HG03064 (cell line): ENCODE measurements around the gene DCC.

Source experiments
- ATAC-seq: cut with Tn5 transposase; IDR thresholded peaks from one replicate; pipeline ENCODE4 v1.9.1; 2021; ENCODE audit warnings: low read depth; ENCODE audit not compliant: unreplicated experiment

DCC gene

GRCh38 chr18:52750995-52751394 lies 411.0 kb downstream of the DCC start:
- ATAC-seq = no peak

DNA sequence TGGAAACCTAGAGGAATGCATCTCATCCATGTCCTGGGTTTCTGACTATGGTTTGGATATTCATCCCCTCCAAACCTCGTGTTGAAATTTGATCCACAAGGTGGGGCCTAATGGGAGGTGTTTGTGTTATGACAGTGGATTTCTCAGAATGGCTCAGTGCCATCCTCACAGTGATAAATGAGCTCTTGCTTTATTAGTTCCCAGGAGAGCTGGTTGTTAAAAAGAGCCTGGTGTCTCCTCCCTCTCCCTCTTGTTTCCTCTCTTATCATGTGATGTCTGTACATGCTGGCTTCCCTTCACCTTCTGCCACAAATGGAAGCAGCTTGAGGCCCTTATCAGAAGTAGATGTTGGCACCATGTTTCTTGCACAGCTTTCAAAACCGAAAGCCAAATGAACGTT lies 424.3 kb downstream of the DCC start:
- no peak for ATAC-seq

- no peak for ATAC-seq
These were observed 426.1 kb downstream of the DCC start for GRCh38 chr18:52766002-52766545.

- ATAC-seq = no peak
These were observed 441.1 kb downstream of the DCC start for GRCh38 chr18:52781113-52781512.

- ATAC-seq = no peak
These were observed 451.3 kb downstream of the DCC start for GRCh38 chr18:52791321-52791720.

- ATAC-seq = no peak
These were observed 472.8 kb downstream of the DCC start for GRCh38 chr18:52812834-52813233.

GRCh38 chr18:52813635-52814416 lies 473.8 kb downstream of the DCC start:
- no peak for ATAC-seq

DNA sequence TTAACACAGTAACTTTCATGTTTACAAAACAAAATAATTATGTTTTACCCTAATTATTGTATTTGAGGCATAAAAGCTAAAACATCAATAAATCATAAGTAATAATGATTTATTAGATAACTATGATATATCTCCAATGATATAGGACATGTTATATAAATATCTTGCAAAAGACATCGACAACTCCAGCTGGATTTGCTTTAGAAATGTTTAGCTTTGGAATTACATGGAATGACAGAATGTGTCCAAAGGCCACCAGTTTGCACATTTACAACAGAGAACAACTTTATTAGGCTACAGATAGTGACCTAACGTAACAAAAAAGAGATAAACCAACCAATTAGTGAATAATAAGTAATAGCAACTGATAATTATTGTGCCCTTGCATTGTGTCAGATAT lies 475.7 kb downstream of the DCC start:
- no peak for ATAC-seq

DNA sequence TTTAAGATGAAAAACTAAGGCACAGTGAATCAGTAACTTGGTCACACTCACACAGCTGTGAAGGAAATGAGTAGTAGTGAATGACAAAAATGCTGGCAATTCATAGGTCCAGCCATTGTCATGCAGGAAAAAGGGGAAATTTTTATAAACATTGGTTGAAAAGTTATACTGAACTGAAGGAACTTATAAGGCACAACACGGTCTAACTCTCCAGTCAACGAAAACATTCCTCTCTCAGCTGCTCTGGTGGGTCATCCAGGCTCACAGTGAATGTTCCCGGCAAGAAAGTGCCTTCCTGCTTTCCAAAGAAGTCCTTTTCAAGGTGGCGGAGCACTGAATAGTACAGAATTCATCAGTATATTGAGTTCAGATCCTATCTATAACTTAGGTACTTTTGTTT lies 476.1 kb downstream of the DCC start:
- no peak for ATAC-seq

DNA sequence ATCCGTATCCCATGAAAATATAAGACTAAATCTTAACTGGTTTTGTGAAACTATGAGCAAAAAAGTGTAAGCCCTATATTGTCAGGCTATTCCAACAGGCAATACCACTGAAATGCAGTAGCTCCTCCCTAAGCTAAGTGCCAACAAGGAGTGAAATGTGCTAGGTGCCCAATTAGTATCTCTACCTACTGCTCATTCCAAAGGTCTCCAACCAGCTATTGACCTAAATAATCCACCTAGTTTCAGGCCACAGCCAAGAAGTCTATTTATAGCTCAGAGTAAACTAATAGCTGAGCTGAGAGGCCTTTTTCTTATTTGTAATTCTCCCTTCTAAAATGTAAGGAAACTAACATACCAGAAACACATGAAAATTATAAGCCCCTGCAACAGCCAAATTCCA lies 482.2 kb downstream of the DCC start:
- ATAC-seq = no peak

DNA sequence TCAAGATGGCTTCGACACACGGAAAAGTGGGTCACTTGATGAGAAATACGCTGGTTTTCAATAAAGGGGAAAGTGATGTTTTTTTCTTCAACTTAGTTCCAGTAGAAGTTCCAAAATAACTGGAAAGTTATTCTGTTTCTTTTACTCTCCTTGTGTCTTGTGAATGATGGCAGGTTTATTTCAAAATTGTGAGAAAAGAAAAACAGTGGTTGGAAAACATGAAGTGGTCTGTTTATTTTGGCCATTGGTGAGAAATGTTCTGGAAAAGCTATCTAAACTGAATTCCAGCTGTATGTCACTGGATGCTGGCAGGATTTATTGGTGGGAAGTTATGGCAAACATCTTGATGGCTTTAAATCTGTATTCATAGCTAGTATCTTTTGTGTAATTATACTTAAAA lies 484.1 kb downstream of the DCC start:
- no peak for ATAC-seq

- ATAC-seq = no peak
These were observed 487.0 kb downstream of the DCC start for GRCh38 chr18:52826994-52827393.

DNA sequence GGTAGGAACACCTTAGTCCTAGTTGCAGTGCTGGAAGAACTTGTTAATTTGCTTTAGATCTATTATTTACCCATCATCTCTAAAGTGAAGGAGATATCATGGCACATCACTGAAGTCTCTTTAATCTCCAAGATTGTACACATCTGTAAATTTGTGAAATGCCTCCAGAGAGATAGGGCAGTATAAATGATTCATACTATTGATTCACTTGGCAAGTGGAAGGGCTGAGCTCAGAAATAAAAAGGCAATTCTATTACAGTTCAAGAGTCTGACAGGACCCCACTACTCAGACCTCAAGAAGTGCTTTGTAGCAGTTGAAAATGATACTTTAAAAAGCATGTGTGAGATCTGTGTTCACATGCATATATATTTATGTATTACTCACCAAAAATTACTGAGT lies 489.3 kb downstream of the DCC start:
- ATAC-seq = no peak

DNA sequence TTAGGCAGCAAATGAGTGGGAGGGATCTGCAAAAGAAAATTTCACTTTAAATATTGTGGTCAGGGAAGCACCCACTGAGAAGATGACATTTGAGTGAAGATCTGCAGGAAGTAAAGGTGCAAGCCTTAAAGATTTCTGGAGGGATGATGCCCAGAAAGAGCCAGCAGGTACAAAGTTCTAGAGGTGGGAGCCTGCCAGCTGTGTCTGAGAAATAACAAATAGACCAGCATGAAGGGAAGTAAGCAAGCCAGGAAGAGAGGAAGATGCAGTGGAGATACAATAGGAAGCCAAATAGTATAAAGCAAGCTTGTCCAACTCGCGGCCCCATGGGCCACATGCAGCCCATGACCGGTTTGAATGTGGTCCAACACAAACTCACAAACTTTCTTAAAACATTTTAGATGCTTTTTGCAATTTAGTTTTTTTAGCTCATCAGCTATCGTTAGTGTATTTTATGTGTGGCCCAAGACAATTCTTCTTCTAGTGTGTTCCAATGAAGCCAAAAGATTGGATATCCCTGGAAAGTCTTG lies 489.9 kb downstream of the DCC start:
- no peak for ATAC-seq

GRCh38 chr18:52844323-52844722 lies 504.3 kb downstream of the DCC start:
- no peak for ATAC-seq

GRCh38 chr18:52845036-52845435 lies 505.0 kb downstream of the DCC start:
- no peak for ATAC-seq

DNA sequence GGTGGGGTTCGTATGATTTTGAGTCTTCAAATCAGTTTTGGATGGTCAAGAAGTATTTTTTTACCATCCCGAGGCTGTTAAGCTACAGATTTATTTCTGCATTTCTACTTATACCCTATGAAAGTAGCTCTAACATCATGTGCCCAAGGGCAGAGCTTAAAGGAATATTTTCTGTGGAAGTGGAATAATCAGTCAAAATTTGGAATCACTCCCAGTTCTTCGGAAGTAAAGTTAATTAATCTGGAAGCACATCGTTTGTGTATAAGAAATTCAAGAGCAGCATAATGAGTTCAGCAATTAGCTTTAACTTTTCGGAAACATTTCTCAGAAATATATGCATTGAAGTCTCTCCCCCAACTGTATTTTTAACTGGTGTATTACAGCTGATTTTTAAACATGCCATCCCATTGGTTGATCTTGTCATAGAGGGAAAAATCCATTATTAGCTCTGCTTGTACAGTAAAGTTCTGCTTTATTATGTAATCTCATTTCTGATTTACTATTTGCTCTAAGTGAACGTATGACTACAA lies 510.1 kb downstream of the DCC start:
- ATAC-seq = no peak

- ATAC-seq = no peak
These were observed 521.6 kb downstream of the DCC start for GRCh38 chr18:52861558-52861957.

- ATAC-seq = no peak
These were observed 529.4 kb downstream of the DCC start for GRCh38 chr18:52869349-52869923.

- ATAC-seq = no peak
These were observed 530.2 kb downstream of the DCC start for GRCh38 chr18:52869942-52870907.

DNA sequence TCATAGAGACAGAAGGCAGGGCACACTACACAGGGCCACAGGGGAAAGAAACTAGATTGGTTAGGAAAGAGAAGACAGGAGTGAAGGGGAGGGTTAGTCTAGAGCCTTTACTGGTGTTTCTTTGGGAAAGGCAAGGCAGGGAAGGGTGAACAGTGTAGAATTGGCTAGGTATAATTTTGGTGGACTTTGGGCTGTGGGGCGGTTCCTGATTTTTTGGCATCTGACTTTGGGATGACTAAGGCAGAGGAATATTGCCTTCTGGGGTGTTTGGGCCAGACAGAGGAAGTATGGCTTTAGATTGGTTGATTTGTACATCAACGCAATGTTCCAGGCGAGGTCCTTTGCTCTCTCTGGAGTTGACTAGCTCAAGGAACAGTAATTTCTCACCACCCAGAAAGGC lies 534.8 kb downstream of the DCC start:
- no peak for ATAC-seq
